GM21576 (cell line): ENCODE measurements around the gene SNRPA1.
"Not testable (repeated sequence)": the region's sequence is repeated elsewhere in the genome, so short reads cannot be mapped to it uniquely, and the experiment has no call there.

Experiments used
- ATAC-seq: cut with Tn5 transposase; IDR thresholded peaks from one replicate; pipeline ENCODE4 v1.9.1; 2021; ENCODE audit warnings: mild to moderate bottlenecking, moderate library complexity; ENCODE audit not compliant: unreplicated experiment

SNRPA1 gene

DNA sequence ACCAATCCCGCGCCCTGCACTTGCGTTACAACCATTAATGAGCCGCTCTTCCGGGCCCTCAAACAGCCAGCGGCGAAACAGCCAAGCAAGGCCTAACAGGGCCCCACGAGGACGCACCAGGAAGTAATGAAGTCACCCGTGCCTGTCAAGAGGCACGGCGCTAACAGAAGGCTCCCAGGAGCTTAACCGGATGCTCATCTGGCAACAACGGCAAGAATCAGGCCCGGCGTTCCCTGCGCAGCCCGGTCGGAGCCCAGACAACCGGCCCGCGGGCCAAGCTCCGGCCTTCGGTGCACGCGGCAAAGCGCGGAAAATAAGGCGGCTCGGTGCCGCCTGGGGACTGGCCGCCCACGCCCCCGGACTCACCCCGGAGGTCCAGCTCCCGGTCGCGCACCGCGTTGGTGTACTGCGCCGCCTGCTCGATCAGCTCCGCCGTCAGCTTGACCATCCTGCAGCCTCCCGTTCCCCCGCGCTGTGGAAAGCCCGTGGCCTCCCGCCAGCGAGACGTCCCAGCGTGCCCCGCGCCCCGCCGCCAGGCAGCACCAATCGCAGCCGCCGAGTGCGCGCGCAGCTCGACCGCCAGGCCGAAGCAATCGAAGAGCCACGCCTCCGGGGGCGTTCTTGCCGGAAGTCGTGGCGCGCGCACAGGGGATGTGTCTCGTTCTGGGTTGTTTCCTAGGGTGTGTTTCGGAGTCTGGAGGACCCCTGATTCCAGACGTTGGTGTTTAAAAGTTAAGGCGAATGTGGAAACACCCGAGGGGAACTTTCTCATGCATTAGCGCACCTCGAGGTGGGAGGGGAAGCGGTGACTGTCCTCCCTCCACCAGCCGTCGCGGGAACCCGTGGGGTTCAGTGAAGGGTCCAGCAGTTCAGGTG lies at the start of gene SNRPA1:
Gene SNRPA1, minus strand, starts transcription at position 518 of the 876 bp plus-strand sequence. Its CDS starts 70 bp downstream, at position 448.
- ATAC-seq: peak; percentile 69

GRCh38 chr15:101342056-101342455 lies 47.0 kb upstream of the SNRPA1 start:
- ATAC-seq: no peak

DNA sequence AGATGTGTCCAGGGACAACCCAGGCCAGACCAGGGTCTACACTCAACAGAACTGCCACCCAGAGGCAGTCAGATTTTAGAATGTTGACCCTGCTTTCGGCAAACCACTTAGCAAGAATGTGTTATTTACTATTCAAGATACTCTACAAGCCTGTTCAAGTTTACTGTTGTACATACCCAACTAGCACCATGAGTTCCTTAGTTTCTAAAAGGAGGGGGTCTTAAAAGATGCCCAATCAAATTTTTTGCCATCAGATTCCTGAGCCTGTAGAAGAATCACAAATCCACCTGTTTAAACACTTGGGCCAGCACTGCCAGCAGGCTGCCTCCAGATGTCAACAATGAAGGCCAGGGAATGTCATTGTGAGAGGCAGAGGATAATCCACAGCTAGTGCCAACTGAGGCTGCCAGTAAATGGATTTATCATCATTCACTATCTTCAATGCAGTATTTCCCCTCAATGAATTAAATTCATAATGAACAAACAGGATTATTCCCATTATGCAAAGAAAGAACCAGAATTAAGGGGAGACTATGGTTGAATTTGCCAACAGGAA lies 43.5 kb upstream of the SNRPA1 start:
- ATAC-seq: no peak

DNA sequence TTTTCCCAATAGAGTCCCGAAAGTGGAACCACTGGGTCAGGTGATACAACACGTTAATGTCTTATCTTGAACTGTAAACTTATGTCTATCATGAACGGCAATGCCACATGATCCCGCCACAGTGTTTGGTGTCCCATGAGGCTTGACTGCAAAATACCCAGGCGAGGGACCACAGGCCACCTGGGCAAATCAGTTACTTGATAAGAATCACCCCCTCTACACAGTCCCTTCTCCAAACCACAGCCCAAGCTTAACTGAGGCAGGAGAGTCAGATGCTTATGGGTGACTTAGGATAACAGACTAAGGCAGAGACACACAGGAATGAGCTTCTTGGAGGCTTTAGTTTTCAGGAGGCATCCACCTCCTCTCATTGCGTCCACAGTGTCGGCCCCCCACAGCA lies 42.9 kb upstream of the SNRPA1 start:
- no peak for ATAC-seq

GRCh38 chr15:101333907-101334789 lies 39.1 kb upstream of the SNRPA1 start:
- not testable (repeated sequence) for ATAC-seq

DNA sequence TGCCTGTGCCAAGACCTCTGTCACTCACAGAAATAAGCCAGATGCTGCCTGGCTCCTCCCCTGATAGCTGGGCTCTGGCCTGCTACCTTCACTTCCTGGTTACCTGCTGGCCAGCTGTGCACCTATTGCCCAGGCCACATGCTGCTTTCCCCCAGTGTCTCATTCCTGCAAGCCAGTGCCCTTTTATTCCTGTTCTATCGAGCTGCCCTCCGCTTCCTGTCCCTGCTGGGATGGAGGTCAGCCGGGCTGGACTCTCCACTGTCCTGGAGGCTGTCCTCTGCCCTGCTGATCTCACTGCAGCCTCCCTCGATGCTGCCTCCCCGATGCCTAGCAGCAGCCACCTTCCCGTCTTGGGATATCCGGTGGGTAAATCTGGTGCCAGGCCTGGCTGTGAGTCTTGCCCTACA lies 37.0 kb upstream of the SNRPA1 start:
- no peak for ATAC-seq

- ATAC-seq: no peak
Measured at GRCh38 chr15:101329867-101330380, 34.9 kb upstream of the SNRPA1 start.

GRCh38 chr15:101329309-101329863 lies 34.3 kb upstream of the SNRPA1 start:
- no peak for ATAC-seq

DNA sequence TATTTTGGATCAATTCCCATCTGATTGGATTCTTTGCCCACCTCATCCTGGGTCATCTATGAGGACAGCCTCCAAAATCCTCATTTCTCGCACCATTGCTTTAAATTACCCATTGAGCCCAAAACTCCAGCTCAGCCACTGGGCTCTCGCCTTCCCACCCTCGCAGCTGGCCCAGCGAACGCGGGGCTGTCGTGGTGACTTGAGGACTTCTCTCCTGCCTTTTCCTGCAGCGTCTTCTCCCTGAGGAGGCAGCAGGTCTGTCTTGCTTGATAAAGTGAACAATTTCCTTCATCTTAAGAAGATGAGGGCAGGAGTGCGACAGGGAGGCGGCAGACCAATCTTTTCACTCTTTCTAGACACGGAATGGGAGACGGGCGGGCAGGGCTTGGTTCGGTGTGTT lies 33.0 kb upstream of the SNRPA1 start:
- no peak for ATAC-seq

DNA sequence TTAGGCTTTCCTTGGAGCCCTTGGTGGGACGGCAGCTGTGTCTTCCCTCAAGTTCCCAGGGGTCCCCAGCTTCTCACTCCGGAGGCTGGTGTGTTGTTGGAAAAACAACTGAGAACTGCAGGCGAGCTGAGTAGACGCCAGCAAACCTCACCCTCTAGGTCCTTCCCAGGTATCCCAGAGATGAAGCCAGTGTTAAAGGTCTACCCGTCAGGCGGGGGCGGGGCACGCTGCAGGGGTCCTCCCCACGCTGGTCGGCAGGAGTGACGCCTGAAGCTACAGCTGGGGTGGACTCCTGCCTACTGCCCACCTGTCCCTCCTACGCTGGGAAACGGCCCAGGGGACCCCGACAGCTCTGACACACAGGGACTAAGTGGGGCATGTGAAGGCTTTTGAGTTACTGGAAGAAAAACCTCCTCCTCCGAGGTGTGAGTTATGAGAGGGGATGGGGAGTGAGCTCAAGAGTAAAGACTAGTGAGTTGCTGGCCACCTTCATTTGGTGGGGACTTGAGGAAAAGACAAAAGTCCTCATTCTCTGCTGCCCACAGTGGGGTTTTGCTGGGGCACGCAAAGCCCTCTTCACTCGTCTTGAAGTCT lies 32.2 kb upstream of the SNRPA1 start:
- ATAC-seq: no peak

DNA sequence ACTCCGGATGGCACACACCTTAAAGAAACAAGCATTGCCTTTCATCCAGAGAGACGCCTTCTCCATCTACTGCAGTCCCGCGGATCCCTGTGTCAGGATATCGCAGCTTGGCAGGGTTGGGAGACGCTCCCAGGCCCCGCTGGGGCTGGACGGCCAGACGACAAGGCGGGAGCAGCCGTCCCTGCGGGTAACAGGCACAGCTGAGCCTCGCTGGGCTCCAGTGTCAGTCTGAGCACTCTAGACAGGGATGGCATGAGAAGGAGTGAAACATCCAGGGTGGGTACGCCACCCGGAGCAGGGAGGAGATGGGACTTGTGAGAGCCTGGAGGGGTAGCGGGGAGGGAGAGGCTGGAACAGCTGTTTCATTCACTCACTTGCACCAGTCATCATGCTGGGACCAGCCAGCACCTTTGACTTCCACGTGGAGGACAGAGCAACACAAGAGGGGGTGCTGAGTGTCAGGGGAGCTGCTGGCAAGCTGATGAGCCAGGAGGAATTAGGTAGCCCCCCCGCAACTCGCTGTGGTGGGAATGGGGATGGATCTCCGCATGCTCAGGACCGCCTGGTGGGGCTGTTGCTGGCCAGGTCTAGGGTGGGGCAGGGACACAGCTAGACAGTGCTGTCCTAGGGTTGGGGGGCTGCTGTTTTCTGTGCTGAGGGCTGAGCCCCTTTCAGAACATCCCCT lies 31.6 kb upstream of the SNRPA1 start:
- ATAC-seq: no peak

- no peak for ATAC-seq
Measured at GRCh38 chr15:101326026-101326315, 30.9 kb upstream of the SNRPA1 start.

DNA sequence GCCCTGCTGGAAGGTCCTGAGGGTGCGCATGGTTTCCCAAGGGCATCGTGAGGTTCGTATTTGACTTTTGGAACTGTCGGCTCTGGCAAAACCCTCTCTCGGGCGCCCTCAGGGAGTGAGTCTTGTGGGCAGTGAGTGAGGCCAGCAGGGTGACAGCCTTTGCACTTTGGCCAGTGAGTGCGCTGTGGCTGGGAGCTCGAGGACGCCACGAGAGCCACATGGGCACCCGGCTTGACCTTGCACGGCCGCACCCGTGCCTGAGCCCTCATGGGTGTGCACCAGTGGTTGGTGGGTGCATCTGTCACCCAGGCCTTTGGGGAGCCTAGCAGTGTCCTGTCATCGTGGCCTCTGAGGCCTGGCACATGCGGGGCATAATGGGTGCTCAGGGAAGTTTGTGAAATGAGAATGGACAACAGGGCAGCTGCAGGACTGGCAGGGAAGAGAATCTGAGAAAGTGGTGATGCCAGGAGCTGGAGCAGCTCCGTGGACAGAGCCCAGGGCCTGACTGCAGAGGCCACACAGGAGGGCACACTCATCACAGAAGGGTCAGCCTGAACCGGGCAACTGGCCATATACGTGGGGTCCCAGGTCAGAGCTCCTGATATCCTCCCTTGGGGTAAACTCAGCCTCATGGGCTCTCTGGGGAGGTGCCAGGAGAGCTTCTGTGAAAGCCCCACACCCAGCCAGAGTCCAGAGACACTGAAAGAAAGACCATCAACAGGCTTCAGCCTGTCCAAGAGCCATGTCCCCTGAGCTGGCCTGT lies 30.4 kb upstream of the SNRPA1 start:
- ATAC-seq: no peak

GRCh38 chr15:101324524-101325177 lies 29.6 kb upstream of the SNRPA1 start:
- no peak for ATAC-seq

- ATAC-seq: no peak
Measured at GRCh38 chr15:101323793-101324523, 28.9 kb upstream of the SNRPA1 start.

DNA sequence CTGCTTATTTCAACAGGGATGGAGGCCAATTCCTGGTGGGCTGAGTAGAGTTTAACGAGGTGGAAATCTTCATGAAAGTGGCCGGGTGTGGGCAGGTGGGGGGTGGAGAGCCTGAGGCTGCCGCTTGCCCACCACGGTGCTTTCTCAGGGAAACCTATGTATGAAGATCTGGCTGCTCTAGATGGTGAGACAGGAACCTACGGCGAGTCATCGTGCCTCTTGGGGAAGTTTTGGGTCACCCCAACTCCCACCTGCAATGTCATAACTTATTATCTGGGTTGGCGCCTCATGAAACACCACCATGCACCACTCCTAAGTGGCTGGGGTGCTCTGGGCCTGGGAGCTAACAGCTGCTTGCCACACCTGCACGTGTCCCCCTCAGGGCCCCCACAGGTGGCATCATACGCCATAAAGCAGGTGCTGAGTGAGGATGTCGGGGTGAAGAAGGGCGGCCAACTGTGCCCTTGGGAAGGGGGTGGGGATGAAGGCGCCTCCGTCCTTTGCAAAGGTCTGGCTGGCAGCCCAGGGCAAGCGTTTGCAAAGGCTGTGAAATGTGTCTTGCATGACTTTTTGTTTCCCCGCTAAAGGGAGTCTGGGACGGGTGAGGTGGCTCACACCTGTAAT lies 27.9 kb upstream of the SNRPA1 start:
- ATAC-seq: no peak

DNA sequence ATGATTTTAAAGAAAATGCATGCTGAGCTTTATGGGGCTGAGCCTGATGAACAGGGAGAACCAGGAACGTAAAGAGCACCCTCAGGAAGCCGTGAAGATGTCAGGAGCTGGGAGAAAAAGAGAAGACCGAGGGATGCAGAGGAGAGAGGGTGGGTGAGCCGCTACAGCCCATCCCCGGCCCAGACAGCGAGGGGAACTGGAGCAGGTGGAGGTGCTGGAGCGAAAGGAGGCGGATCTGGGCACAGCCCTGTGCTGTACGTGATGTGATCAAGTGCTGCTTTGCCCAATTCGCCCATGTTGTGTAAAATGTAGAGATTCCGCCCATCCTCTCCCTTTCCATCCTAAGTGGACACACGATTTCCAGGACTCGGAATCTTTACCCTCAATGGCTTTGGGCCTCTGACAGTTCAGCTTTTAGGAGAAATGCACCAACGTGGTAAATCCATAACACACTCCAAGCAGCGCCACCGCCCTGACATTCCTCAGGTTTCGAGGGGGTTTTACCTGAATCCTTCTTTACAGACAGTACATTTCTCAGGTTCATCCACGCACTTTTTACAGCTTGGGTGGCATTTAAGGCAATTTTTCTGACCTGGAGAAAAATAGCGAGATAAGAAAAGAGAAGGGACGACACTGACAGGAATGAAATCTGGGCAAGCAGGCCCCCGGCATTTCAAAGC lies 27.1 kb upstream of the SNRPA1 start:
- ATAC-seq: no peak
